ENCODE data around the gene SMPD2. TPM values are rescaled to one million over a fixed set of nuclear protein-coding genes. Genes with fewer than 3 reads are reported as not detected.

The SMPD2 gene
- total RNA-seq, 1 experiment from 2014 or later = 50.0 TPM

DNA sequence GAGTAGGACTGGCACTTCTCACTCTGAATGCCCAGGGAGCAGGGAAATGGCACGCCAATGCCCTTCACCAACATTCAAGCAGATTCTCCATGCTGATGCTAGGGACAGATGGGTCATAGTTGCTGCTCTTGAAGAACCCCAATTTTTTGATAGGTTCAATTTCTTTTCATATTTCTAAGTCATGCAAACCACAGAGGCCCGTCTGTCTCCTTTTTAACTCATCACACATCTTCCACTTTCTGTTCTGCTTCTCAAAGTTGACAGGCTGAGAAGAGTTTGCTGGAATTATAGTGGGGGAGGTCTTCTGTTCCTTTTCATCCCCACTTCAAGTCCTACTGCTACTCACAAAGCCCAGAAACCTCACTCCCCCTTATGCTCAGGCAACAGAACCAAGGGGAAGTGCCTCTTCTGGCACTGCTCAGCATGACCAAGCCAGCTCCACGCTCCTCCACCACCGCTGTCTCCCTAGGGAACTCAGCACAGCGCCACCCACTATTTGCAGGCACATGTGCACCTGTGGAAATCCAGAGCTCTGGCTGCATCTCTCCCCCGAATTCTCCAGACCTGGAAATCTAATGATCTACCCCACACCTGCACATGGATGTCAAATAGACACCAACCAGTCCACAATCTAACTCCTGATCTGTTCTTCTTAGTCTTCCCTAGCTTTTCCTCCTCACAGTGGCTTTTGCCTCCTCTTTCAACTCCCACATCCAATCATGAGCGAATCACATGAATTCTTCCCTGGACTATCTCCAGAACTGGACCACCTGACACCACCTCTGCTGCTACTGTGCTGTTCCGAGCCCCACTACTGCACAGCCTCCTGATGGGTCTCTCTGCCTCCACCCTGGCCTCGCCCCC lies 31.8 kb downstream of the SMPD2 start:
- no peak overlapping the region for H3K4me3 ChIP-seq (ENCODE audit: low read depth in 2 of 2, low read length in 2 of 2)
- no TSS peak for BruUV-seq (replicated peaks)
- peaks cover 31% of the 10 kb centered on the region for H3K36me3 ChIP-seq (ENCODE audit: control insufficient read depth, insufficient read depth, low read length)
- H3K9me3 ChIP-seq (ENCODE audit: control insufficient read depth, insufficient read depth, low read depth, low read length) = no peaks in the 10 kb centered on the region
- no peaks in the 10 kb centered on the region for H3K27me3 ChIP-seq (ENCODE audit: control insufficient read depth, insufficient read depth, low read length)
- no peak for DNase-seq (ENCODE audit: low read depth, low spot score)
- intact Hi-C loops (cut with micrococcal nuclease; ENCODE audit: unreplicated experiment) (no loop called here), in situ Hi-C loops (cut with HindIII; ENCODE audit: low pct_unique_long_range_greater_than_20kb, low sequenced_read_pairs) (no loop called here)
- CTCF ChIA-PET = no interaction called here
- H3K4me1 ChIP-seq (ENCODE audit: control insufficient read depth, insufficient read depth, low read length) = peaks cover 6% of the 10 kb centered on the region; the same call in 1 of the 2 replicates
- TF ChIP-seq, protein P1, sequence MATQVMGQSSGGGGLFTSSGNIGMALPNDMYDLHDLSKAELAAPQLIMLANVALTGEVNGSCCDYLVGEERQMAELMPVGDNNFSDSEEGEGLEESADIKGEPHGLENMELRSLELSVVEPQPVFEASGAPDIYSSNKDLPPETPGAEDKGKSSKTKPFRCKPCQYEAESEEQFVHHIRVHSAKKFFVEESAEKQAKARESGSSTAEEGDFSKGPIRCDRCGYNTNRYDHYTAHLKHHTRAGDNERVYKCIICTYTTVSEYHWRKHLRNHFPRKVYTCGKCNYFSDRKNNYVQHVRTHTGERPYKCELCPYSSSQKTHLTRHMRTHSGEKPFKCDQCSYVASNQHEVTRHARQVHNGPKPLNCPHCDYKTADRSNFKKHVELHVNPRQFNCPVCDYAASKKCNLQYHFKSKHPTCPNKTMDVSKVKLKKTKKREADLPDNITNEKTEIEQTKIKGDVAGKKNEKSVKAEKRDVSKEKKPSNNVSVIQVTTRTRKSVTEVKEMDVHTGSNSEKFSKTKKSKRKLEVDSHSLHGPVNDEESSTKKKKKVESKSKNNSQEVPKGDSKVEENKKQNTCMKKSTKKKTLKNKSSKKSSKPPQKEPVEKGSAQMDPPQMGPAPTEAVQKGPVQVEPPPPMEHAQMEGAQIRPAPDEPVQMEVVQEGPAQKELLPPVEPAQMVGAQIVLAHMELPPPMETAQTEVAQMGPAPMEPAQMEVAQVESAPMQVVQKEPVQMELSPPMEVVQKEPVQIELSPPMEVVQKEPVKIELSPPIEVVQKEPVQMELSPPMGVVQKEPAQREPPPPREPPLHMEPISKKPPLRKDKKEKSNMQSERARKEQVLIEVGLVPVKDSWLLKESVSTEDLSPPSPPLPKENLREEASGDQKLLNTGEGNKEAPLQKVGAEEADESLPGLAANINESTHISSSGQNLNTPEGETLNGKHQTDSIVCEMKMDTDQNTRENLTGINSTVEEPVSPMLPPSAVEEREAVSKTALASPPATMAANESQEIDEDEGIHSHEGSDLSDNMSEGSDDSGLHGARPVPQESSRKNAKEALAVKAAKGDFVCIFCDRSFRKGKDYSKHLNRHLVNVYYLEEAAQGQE (IDR thresholded peaks at IDR 0.05; ENCODE audit: insufficient read depth in 1 of 2, low read depth in 2 of 2, low read length in 1 of 2) = no peak
- no peak for TF ChIP-seq TCF7L2 (IDR thresholded peaks at IDR 0.05; ENCODE audit: low read depth, low read length)
- no peak for TF ChIP-seq SIN3A (IDR thresholded peaks at IDR 0.05; ENCODE audit: borderline replicate concordance, insufficient read depth, low read depth, low read length)
- TF ChIP-seq, protein P2, sequence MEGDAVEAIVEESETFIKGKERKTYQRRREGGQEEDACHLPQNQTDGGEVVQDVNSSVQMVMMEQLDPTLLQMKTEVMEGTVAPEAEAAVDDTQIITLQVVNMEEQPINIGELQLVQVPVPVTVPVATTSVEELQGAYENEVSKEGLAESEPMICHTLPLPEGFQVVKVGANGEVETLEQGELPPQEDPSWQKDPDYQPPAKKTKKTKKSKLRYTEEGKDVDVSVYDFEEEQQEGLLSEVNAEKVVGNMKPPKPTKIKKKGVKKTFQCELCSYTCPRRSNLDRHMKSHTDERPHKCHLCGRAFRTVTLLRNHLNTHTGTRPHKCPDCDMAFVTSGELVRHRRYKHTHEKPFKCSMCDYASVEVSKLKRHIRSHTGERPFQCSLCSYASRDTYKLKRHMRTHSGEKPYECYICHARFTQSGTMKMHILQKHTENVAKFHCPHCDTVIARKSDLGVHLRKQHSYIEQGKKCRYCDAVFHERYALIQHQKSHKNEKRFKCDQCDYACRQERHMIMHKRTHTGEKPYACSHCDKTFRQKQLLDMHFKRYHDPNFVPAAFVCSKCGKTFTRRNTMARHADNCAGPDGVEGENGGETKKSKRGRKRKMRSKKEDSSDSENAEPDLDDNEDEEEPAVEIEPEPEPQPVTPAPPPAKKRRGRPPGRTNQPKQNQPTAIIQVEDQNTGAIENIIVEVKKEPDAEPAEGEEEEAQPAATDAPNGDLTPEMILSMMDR (IDR thresholded peaks at IDR 0.05) = no peak
- TF ChIP-seq POLR2AphosphoS5 (IDR thresholded peaks at IDR 0.05; ENCODE audit: low read depth, low read length) = no peak
- POLR2A ChIA-PET = no interaction called here
- ATAC-seq = no peak
- H3K27ac ChIP-seq (ENCODE audit: low read length) = no peak overlapping the region

- Histone ChIP-seq H3K36me3 (ENCODE audit: control insufficient read depth, insufficient read depth, low read length) (peaks cover 31% of the 10 kb centered on the region), H3K9me3 (ENCODE audit: control insufficient read depth, insufficient read depth, low read depth, low read length) (no peaks in the 10 kb centered on the region), H3K4me1 (ENCODE audit: control insufficient read depth, insufficient read depth, low read length) (peaks cover 13% of the 10 kb centered on the region; the same call in 1 of the 2 replicates), H3K4me3 (ENCODE audit: low read depth in 2 of 2, low read length in 2 of 2) (no peak overlapping the region), H3K27me3 (ENCODE audit: control insufficient read depth, insufficient read depth, low read length) (no peaks in the 10 kb centered on the region), H3K27ac (ENCODE audit: low read length) (no peak overlapping the region)
- no TSS peak for BruUV-seq (replicated peaks)
- CTCF ChIA-PET = no interaction called here
- in situ Hi-C loops (cut with HindIII; ENCODE audit: low pct_unique_long_range_greater_than_20kb, low sequenced_read_pairs) (no loop called here), intact Hi-C loops (cut with micrococcal nuclease; ENCODE audit: unreplicated experiment) (no loop called here)
- TF ChIP-seq POLR2AphosphoS5 (IDR thresholded peaks at IDR 0.05; ENCODE audit: low read depth, low read length) (no peak), TCF7L2 (IDR thresholded peaks at IDR 0.05; ENCODE audit: low read depth, low read length) (no peak), SIN3A (IDR thresholded peaks at IDR 0.05; ENCODE audit: borderline replicate concordance, insufficient read depth, low read depth, low read length) (no peak)
- TF ChIP-seq, protein P2 (IDR thresholded peaks at IDR 0.05) = no peak
- TF ChIP-seq, protein P1 (IDR thresholded peaks at IDR 0.05; ENCODE audit: insufficient read depth in 1 of 2, low read depth in 2 of 2, low read length in 1 of 2) = no peak
- POLR2A ChIA-PET = no interaction called here
- no peak for DNase-seq (ENCODE audit: low read depth, low spot score)
- no peak for ATAC-seq
Observed at GRCh38 chr6:109473120-109473519, 32.6 kb downstream of the SMPD2 start.
